Measurements from ENCODE around the gene RBM28.

The RBM28 gene

GRCh38 chr7:128253701-128254100 is 90.0 kb downstream of the RBM28 start:
- no peak for DNase-seq

GRCh38 chr7:128251337-128251736 is 92.4 kb downstream of the RBM28 start:
- DNase-seq, result no peak
